Measurements from ENCODE around the gene MAMSTR.

Gene MAMSTR

DNA sequence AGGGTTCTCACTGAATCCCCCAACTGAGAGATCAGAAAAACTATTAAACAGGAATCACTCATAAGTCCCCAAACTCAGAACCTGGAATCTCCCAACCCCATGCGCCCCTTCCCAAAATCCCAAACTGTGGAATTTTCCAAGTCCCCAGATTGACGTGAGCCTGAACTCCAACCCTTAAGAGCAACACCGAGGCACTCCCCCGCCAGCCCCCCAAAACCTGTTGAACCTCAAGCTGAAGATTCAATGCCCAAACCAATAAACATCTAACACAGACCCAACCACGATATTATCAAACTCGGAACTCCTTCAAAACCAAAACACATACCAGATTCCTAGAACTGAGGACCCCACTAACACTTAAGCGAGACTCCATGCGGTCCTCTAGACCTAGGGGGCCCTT, 26.6 kb upstream of the MAMSTR start:
- DNase-seq, result no peak

DNA sequence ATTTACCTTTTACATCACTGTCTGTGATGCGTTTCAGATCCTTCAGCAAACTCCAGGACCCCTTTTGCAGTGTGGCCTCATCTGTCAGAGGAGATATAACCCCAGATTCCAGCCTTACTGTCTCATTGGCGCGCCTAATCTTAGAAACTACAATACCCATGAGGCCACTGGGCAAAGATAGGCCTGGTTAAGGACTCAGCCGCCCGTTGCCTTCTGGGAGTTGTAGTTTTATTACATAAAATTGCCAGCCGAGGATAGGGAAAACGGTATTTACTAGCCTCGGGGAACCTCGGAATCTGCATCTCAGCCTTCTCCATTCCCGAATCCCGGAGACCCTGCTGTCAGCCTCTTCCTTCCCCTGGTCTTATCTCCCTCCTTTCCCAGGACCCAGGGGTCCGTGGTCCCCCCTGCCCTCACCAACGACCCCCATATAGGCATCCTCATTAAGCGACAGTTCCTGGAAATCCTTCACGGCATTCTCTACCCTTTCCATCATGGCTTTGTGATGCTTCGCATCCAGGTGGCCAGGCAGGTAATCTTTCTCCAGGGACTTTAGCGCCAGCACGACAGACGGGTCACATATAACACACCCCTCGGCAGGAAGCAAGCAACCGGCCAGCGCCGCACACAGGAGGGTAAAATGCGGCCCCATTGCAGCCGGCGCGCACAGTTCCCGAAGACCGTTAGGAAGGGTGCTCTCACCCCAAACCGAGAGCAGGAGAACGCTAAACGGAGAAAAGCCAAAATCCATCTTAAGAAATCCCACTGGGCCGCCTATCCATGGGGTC, 25.9 kb upstream of the MAMSTR start:
- DNase-seq, result no peak

DNA sequence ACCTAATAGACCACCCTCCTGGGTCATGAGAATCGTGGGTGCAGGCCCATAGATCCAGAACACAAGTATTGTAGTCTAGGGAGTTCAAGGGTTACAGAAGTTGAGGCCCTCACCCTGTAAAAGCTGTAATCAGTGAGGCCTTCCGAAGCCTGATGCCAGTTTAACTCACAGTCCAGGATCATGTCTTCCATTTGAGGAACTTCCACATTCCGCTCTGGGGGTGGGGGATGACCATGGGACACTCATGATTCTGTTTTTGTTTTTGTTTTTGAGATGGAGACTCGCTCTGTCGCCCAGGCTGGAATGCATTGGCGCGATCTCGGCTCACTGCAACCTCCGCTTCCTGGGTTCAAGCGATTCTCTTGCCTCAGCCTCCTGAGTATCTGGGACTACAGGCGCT, 22.6 kb upstream of the MAMSTR start:
- DNase-seq, result no peak

DNA sequence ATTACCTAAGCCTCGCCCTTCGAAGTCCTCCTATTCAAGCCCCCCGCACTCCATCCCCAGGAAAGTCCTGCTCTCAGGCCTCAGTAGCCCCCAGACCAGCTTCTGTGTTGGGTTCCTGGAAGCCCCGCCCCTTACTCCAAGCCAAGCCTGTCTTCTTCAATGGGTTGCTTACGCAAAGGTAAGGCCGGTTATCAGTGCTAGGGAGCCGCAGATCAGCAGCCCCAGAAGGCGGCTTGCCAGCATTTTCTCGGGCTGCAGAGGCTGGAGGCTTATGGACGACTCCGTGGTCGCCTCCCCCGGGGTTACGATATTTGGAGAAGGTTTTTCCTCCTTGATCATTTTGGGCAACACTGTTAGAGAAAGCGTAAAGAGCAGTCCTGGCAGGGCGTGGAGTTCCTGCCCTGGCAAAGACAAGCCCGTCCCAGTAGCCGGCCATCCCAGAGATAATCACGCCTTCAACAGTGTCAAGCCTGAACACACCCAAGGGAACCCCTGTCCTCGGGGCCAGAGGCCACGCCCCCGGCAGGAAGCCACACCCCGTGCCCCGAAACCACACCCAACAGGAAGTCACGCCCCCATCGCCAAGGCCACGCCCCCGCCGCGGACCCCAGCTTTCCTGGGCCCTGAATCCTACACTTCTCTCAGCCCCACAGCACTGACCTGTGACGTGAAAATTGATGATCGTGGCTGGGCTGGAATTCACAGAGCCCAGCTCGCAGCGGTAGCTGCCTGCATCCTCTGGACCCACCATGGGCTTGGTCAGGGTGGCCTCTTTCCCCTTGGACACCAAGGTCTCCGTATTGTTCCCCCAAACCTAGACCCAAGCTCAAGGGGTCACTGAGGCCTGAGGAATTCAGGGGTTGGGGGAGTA, 21.8 kb upstream of the MAMSTR start:
- no peak for DNase-seq

DNA sequence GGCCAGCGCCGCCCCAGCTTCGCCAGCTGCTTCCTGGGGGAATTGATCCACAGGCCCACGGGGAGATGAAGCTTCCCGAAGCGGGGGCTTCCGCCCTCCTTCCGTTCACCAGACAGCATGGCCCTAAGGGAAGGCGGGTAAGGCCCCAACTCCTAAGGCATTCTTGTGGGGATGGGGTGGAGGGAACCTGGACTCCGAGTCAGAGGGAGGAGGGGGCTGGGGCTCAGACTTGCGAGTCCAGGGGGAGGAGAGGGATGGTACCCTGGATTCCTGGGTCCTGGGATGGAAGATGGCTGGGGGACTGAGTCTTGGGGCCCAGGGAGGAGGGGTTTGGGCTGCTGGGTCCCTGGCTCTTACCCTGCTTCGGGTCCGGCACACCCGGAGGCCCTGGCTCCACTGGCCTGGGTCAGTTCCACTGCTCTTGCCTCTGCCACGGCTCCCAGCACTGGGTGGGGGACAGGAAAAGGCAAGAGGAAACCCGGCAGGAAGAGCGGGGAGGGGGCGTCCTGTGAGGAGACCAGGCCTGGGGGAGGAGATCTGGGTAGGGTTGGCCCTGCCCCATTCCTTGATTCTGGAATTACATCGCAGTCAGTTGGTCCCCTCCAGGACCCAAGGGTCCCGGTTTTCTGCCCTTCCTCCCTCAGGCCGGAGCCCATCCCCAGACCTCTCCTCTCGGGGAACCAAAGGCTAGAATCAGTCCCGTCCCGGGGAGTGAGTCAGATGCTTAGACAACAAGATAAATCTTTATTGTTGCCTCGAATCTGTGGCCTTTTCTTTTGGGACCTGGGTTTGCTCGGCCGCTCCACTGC, 20.8 kb upstream of the MAMSTR start, which contains the start of gene RASIP1:
TSS of gene RASIP1 (minus strand) at position 447 of the 809 bp plus-strand sequence. CDS start at position 119, 328 bp downstream.
- no peak for DNase-seq

DNA sequence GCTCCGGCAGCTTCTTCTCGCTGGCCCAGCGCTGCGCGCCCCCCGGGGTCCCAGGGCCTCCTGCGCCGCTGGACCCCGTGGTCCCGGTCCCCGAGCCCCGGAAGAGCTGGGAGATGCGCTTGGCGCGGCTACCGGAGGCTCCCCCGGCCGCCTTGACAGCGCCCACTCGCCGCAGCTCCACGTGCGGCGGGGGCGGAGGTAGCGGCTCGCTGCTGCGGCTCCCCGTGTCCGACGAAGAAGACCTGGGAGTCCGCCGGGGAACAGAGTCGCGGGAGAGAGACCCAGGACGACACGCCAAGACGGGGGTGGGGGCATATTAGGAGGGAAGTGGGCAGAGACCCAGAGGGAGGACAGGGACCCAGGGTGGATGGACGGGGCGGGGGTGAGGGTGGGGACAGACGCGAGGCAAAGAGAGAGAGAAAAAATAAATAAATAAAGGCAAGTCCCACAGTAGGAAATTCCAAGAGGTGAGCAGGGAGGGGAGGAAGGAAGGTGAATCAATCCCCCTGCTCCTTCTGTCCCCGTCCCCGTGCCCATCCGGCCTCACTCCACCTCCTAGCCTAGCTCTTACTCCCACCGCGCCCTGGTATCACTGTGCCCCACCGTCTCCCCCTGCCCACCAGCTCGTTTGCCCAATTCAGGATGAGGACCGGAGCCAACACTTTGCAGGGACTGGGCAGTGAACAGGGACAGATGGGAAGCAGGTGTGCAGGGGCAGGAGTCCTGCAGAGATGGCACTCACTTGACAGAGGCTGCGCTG, 20.1 kb upstream of the MAMSTR start:
- DNase-seq, result no peak

DNA sequence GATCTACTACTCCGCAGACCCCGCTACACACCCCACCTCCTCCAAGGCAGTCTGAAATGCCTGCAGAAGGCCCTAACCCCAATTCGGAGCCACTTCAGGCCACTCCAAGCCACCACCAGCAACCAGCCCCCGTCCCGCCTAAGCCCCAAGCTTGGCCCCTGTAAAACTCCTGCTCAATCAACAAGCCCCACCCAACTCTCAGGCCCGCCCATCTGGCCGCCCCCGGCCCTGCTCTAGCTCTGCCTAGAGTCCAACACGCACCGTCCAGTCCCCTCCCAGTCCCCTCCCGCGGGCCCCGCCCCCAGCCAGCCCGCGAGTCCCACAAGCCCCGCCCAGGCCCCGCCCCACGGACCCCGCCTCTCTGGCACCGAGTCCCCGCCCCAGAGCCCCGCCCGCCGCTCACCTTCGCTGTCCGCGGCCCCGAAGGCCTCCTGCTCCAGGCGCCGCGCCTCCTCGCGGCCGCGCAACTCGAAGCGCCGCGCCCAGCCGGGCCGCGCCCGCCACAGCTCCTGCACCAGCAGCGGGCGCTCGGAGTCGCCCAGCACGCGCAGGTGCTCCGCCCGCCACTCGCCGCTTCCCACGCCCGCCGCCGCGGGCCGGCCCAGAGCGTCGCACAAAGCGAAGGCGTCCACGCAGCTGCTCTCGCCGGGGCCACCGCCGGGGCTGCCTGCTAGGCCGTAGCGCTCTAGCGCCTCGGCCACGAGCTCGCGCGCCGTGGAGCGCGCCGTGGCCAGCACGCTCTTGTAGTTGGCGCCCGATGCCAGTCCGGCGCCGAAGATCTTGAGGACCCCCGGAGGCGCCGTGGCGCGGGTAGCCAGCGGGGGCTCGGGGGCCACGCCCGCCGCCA, 19.3 kb upstream of the MAMSTR start:
- DNase-seq, result peak; percentile 78

DNA sequence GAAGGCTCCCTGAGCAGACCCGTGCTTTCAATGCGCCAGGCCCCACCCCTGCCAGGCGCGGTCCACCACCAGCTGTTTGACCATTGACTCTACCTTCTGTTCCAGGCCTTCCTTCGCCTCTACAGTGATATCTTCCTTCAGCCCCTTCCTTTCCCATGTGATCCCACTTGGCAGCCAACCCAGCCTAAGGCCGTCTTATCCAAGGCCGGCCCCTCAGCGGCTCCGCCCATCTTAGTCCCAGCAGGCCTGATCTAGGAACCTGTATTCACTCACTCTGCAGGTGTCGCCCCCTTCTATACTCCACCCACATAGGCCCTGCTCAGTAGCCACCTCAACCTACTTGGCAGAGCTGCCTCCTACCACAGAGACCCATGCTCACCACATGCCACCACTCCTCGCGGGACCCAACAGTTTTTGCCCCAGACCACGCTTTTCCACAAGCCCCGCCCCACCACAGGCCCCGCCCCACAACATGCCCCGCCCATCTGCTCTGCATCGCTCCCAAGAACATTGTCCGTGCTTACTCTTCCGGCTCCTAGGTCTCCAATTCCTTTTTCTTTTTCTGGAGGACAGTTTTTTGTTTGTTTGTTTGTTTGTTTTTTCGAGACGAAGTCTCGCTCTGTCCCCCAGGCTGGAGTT, 18.0 kb upstream of the MAMSTR start:
- DNase-seq, result no peak

DNA sequence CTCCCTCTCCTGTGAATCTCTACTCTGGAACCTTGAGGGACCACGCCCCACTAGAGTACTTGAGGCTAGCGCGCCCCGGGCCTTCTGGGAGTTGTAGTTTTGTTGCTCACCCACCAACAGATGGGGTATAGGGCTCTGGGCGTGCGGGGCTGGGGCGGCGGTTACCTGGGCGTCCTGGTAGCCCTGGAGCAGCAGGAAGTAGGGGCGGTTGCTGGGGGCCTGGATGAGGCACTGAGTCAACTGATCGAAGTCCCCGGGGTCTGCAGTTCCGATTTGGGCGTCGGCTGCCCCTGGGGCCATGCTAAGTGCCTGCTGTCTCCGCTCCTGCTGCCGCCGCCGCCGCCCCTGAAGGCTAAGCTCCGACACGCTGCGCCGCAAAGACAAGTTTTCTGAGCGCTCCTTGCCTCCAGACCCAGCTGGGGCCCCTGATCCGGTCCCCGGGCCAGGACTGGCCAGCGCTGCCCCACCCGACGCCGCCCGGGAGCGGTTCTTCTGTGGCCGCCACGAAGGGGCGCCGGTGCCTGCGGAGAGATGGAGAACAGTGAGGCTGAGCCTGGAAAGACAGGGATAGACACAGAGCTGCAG, 15.6 kb upstream of the MAMSTR start:
- peak; percentile 32 for DNase-seq

DNA sequence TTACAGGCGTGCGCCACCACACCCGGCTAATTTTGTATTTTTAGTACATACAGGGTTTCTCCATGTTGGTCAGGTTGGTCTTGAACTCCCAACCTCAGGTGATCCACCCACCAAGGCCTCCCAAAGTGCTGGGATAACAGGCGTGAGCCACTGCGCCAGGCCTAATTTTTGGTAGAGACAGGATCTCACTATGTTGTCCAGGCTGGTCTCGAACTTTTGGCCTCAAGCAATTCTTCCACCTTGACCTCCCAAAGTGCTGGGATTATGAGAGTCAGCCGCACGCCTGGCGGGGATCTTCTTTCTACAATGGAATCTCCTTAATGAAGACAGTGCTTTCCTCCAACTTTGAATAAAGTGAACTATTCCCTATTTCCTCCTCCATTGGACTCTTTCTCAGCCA, 15.1 kb upstream of the MAMSTR start:
- no peak for DNase-seq

DNA sequence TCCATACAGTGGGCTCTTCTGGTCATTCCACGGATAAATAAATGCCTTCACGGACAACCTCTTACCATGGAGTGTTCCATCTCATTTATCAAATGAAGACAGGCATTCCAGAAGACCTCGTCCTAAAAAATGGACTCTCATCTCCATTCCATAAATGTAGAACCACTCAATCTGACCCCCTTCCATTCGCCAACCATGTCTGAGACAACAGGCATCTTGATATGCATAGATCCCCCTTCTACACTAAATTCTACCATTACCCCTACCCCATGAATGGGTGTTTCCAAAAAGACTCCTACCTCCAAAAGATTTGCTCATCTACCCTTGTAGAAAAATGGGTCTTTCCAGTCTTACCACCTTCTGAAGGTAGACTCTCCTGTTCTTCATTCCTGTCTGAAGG, 11.9 kb upstream of the MAMSTR start:
- no peak for DNase-seq

DNA sequence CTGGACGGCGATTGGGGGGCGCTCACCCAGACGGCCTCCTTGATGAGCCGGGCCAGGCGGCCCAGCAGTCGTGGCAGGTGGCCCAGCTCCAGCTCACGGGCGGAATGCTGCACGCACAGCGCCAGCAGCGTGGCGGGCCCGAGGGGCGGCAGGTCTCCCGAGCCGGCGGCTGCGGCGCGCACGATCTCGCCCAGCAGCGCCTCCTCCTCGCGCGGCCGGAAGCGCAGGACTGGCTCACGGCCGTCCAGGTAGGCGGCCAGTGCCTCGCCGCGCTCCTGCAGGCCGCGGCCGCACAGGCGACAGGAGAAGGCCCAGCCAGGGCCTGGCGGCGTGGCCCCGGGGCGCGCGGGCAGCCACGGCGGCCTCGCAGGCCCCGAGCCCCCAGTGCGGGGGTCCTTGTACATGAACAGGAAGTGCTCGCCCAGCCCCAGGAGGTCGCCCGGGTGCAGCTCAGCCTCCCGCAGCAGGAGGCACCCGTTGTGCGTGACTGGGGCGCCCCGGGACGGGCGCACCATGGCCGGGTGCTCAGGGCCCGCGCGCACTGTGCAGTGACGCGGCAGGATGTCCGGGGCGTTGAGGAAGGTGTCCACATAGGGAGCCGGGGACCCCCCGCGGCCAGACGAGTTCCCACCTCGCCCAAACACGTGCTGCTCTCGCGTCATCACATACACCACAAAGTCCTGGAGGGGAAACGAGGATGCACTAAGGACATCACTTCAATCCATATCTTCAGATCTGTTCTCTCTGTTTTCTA, 9.6 kb upstream of the MAMSTR start:
- no peak for DNase-seq

DNA sequence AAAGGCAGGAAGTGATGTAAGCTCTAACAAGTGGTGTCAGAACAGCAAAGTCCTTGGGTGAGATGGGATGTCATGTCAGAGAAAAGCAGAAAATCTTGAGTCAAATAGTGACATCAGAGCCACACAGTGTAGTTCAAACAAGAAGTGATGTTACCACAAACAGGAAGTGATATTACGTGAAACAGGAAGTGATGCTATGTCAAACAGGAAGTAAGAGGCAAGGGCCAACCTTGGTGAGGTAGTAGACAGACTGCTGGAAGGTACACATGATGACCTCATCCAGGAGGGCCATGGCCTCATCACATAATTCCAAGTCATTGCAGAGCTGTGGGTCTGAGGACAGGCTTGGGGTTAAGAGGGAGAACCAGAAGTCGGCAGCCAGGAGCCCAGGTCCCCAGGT, 7.0 kb upstream of the MAMSTR start:
- DNase-seq, result no peak

DNA sequence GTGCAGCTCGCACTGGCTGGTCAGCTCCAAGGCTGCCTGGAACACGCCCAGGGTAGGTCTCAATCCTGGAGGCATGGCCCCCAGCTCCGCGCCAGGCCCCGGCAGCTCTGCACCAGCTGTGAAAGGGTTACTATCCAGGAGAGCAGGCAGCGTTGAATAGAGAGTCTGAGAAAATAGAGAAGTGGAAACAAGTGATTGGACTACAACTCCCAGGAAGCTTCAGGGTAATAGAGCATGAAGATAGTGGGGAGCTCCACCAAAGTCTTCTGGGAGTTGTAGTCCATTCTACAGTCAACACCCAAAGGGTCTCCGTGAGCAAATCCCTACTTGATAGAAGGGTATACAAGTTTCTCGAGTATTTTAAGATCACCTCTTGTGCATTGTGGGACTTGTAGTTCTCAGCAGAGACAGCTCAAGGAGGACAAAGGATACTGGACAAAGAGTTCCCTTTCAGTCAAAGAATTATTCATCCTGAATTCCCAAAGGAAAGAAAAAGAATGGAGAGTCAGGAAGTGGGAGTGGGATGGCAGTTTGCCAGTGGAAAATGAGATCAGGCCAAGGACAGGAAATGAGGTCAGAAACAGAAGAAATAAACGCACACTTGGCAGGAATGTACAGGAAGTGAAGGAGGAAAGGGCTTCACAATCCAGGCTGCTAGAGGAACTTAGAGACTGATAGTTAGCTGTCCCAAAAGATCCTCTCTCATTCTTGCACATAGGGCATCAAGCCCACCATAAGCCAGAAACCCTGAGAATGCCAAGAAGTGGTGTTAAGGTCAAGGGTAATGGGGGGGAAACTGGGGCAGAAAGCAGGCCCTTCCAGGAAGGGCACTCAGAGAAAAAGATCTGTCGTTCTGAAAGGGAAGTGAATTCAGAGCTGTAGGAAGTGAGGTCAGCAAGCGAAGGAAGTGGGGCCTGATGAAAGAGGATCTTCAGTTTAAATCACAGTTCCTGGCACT, 5.5 kb upstream of the MAMSTR start:
- no peak for DNase-seq

DNA sequence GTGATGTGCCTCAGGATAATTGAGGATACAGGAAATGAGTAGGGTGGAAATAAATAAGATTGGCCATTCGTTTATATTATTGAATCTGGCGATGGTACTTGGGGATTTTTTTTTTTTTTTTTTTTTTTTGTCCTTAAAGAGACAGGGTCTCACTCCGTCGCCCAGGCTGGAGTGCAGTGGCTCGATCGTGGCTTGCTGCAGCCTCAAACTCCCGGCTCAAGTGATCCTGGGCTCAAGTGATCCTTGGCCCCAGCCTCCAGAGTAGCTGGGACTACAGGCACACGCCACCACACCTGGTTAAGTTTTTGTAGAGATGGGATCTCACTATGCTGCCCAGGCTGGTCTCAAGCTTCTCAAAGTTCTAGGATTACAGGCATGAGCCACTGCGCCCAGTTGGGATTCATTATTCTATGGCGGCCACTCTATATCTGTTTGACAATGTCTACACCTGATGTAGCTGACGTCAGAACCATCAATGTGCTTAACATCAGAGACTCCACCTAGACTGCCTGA, 2.7 kb upstream of the MAMSTR start:
- no peak for DNase-seq

DNA sequence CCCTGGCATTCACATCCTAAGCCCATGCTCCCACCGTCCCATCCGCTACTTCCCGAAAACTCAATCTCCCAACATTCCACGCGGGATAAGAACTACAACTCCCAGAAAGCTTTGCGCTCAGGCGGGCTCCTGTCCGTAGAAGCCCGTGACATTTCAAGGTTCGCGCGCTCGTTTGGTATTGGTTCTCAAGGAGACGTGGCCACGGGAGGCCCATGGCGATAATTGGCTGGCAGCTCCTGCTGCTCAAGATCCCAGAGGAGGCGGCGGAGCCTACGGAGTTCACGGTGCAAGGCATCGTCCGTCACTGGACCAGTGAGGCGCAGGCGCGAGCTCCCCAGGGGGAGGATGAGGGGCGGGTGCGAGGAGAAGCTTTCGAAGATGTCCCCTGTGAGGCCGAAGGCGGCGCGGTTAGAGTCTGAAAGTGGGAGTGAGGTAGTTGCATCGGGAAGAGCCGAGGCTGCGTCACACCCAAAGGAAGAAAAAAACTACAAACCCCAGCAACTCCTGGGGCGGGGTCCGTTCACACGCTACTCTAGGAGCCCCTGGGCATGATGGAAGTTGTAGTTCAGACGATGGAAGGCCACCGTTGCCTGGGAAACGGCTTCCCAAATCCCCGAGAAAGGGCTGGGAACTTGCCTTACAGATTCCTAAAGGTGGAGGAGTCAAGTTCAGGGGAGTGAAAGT, 1.2 kb upstream of the MAMSTR start:
- peak; percentile 98 for DNase-seq

DNA sequence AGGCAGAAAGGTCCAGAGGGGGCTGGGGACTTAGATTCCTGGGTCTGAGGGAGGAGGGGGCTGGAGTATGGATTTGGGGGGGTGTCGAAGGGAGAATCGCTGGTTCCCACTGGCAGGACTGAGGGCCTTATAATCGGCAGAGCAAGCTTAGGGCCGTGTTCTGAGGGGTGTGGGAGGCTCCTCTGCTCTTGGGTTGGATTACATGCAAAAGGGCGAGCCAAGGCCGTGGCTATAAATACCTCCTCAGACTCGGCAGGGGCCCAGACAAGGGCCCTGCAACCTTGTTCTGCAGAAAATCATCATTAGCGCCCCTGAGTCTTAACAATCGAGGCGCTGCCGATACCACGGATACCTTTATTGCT, 707 bp upstream of the MAMSTR start:
- DNase-seq, result no peak

DNA sequence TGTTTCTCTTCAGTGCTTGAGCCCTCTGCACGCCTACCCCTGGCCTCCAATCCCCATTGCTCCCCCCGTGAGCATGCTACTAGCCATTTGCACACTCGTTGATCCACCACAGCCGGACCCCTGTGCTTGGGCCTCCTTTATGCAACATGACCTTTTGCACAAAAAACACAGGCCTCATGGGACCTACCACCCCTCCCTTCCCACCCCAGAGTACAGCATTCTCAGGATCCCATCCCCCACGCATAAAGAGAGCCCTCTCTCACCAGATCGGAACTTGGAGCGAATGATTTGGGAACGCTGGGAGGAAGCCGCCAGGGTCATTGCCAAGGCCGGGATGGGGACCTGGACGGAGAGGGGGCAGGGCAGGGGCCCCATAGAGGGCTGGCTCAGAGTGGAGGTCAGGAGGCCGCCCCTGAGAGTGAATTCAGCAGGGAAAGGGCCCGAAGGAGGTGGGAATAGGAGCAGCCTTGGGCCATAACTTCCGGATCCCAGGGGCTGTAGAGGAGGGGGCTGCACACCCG, 754 bp downstream of the MAMSTR start:
- no peak for DNase-seq

All from DMS79 (cell line).